Measurements from ENCODE around the gene OR3A2.
"Not testable (repeated sequence)": the region's sequence is repeated elsewhere in the genome, so short reads cannot be mapped to it uniquely, and the experiment has no call there.

The OR3A2 gene

DNA sequence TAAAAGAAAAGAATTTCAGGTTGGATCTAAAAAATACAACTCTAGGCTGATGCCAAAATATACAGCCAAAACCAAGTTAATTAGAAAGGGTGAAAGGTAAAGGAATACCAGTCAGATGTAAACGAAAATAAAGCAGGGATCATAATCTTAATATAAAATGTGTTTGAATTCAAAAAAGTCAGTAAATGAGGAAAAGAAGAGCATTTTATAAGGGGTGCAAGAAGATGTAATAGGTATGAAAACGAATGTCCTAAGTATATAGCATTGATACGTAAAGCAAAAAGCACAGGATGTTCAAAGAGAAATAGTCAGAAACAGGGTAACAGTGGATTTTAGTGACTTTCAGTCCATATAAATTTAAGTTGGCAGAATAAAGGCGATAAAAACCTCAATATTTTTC, 90.5 kb downstream of the OR3A2 start:
- no peak overlapping the region for H3K4me3 ChIP-seq (ENCODE audit: low read depth, low read length)

DNA sequence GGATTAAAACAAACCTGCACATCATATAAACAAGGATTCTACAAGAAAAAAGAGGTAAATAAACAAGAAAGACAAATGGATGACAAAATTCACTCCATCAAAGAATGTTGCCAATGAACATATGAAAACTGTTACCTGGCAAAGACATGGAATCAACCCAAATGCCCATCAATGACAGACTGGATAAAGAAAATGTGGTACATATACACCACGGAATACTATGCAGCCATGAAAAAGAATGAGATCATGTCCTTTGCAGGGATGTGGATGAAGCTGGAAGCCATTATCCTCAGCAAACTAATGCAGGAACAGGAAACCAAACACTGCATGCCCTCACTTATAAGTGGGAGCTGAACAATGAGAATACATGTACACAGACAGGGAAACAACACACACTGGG, 92.6 kb downstream of the OR3A2 start:
- not testable (repeated sequence) for H3K4me3 ChIP-seq (ENCODE audit: low read depth, low read length)

DNA sequence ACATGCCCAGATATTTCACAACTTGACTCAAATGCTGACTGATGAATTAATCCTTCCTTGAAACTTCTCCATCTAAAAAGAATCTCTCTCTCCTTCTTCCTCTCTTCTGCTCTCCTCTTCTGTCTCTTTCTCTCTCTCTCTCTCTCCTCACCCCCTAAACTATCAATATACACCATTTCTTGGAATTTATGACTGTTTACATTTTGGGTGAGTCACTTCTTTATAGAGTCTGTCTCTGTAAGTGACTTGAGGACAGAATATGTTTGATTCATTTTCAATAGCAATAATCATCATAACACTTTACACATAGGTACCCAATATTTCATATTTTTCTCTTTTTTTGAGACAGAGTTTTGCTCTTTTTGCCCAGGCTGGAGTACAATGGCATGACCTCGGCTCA, 103.2 kb downstream of the OR3A2 start:
- H3K4me3 ChIP-seq (ENCODE audit: low read depth, low read length) = no peak overlapping the region

DNA sequence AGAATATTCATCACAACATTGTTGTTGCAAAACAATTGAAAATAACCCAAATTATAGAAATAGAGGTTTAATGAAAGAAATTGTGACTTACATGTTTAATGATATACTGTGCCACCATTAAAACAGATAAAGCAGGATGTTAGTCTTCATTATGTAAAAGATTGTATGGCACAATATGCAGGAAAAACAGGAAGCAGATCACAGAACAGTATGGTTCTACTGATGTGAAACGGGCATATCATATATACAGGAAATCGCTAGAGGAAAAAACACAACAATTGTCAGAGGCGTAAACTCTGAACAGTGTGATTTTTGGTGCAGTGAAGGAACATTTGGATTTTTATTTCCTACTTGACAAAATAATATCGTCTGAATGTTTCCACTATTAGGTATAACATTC, 110.0 kb downstream of the OR3A2 start:
- H3K4me3 ChIP-seq (ENCODE audit: low read depth, low read length) = no peak overlapping the region

DNA sequence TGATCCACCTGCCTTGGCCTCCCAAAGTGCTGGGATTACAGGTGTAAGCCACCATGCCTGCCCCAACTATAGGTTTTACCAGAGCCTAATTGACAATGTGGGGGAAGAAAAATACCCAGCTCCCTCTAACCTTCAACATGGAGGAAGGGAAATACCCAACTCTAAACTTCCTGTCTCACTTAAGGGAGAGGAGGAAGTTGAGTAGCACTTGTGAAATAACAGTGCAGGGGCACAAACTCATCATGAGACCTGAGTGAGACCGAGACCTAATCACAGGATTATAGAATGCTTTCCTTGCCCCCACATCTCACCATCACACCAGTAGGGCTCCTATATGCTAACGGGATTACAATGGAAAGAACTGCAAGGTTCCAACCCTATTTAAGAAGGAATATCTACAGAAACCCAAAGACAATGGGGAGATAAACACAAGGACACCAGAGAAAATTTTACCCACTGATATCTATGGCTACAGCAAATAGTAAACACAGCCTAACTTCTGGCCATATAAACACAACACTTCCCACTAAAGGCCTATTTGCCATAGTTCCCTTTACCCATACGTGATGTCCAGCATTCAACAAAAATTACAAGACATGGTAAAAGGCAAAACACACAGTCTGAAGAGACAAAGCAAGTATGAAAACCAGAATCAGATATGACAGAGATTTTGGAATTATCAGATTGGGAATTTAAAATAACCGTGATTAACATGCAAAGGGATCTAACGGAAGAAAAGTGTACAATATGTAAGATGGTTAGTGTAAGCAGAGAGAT, 114.8 kb downstream of the OR3A2 start:
- H3K4me3 ChIP-seq (ENCODE audit: low read depth, low read length) = no peak overlapping the region

DNA sequence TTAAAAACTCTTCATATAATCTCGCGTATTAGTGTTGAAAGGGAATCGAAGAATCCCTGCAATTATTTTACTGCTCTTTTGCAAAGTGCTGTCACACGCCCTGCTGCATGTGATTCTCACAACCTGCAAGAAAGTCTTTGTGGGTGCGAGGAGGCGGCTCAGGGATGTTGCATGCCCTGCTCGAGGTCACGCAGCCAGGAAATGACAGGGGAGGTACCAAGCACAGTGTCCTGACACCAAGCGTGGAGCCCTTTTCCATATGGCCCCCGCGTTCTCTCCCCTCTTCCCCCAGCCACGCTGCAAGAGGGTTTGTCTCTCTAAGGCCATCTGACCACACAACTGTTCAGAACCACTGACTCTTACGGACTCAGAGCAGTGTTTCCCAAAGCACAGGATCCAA, 125.5 kb downstream of the OR3A2 start:
- no peak overlapping the region for H3K4me3 ChIP-seq (ENCODE audit: low read depth, low read length)

DNA sequence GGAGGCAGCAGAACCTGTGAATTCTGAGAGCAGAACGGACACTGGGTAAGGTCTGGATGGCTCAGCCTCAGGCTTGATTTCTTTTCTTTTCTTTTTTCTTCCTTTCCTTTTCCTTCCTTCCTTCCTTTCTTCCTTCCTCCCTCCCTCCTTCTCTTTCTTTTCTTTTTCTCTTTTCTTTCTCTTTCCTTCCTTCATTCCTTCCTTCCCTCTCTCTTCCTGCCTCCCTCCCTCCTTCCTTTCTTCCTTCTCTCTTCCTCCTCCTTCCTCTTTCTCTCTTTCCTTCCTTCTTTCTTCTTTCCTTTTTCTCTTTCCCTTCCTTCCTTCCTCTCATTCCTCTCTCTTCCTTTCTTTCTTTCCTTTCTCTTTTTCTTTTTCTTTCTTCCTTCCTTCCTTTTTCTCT, 125.9 kb downstream of the OR3A2 start:
- no peak overlapping the region for H3K4me3 ChIP-seq (ENCODE audit: low read depth, low read length)

DNA sequence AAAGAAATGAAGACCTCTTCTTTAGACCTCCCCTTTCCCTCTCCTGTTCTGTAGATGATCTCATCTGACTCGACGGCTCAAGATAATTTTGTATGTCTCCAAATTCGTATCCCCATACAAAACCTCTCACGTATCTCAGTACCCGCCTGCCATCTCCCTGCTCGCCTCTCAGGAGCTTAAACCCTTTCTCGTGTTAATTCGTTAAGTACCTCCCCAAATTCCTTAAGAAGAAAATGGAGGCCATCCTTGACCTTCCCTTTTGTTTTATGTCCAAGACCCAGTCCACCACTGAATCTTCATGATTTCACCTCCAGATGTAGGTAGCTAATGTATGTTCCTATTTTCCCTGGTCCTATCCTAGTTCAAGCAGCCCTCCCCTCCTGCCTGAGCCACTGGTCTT, 129.5 kb downstream of the OR3A2 start:
- H3K4me3 ChIP-seq (ENCODE audit: low read depth, low read length) = no peak overlapping the region

DNA sequence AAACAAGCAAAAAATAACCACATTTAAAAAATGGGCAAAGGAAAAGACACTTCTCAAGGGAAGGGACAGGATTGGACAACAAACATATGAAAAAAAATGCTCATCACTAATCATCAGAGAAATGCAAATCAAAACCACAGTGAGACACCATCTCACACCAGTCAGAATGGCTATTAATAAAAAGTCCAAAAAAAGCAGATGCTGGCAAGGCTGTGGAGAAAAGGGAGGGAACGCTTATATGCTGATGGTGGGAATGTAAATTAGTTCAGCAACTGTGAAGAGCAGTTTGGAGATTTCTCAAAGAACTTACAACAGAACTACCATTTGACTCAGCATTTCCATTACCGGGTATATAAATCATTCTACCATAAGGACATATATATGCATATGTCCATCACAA, 137.1 kb downstream of the OR3A2 start:
- H3K4me3 ChIP-seq (ENCODE audit: low read depth, low read length) = not testable (repeated sequence)

DNA sequence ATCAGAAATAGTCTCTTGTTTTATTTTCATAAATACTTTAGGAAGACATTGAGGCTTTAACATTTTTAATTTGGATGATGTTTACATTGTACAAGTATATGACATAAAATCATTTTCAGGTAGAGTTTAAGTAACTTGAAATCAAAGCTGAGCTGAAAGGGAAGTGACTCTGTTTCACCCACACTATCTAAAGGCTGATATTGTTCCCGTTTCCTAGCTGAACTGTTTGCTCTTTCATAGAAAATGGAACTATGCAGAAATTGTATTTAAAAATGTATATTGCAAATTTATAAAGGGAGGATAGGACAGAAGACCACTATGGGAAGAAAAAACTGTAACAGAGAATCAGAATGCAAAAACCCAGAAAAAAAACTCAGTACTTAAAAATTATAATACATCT, 141.3 kb downstream of the OR3A2 start:
- H3K4me3 ChIP-seq (ENCODE audit: low read depth, low read length) = not testable (repeated sequence)

DNA sequence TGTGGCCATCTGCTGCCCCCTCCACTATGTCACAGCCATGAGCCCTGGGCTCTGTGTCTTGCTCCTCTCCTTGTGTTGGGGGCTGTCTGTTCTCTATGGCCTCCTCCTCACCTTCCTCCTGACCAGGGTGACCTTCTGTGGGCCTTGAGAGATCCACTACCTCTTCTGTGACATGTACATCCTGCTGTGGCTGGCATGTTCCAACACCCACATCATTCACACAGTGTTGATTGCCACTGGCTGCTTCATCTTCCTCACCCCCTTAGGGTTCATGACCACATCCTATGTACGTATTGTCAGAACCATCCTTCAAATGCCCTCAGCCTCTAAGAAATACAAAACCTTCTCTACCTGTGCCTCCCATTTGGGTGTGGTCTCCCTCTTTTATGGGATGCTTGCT, 145.1 kb downstream of the OR3A2 start:
- H3K4me3 ChIP-seq (ENCODE audit: low read depth, low read length) = not testable (repeated sequence)

DNA sequence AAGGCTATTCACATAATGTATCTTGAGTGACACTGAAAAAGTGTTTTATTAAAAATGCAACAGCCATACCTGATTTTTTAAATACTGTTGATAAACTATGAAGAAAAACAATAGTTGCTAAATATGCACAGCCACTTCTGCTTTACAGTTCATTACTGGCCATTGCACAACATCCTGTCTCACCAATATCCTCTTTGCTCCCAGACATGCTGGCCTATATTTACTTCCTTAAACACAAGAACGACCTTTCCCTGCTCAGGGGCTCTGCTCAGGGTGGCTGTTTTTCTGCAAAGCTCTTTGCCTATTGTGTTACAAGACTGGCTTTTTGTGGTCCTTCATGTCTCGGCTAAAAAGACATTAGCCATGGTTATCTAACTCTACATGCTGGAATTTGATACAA, 147.4 kb downstream of the OR3A2 start:
- not testable (repeated sequence) for H3K4me3 ChIP-seq (ENCODE audit: low read depth, low read length)

DNA sequence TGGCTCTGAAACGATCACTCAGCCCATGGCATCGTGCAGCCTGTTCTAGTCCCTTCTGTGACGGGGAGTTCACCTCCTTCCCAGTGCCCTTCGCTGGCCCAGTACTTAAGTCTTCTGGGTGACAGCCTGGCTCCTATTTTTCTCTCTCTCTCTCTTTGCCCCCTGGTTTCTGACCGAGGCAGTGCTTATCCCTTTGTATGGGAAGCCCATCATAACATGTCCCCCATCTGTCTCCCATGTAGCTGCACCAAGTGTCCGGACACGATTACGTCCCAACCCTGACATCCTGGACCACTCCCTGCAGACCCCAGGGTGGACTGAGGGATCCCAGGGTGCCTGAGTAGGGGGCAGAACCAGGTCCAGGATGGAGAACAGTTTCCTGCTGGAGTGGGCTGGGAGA, 153.8 kb downstream of the OR3A2 start:
- H3K4me3 ChIP-seq (ENCODE audit: low read depth, low read length) = not testable (repeated sequence)

Measured in iPS-11a (cell line).